K562 (cell line): ENCODE measurements around the gene NUDT5. TPM values are rescaled to one million over a fixed set of nuclear protein-coding genes. Genes with fewer than 3 reads are reported as not detected.

Source experiments
- ATAC-seq: fragments of 200-7000 bp; cut with Tn5 transposase; 3 replicates; pipeline ENCODE4 v1.9.1; 2020; ENCODE audit warnings: moderate library complexity
- BruUV-seq: library from RNA; stranded (reverse); fragments of 400-500 nt; replicated peaks from 2 replicates; lab custom pipeline; 2021; lab: Mats Ljungman, UMichigan
- CTCF ChIA-PET: fragments of 300-600 bp; formaldehyde crosslinking; extraction: SDS; loops from one replicate; lab custom pipeline; 2021; ENCODE audit warnings: low intra/inter-chr PET ratio; lab: Yijun Ruan, JAX
- POLR2A ChIA-PET: fragments of 300-600, 350-650 bp; sonication (Branson Sonifier 250); formaldehyde crosslinking; extraction: SDS; loops from one replicate; lab custom pipeline; 2021; ENCODE audit warnings: antibody characterized with exemption, inconsistent platforms; lab: Yijun Ruan, JAX
- DNase-seq, 4 experiments: peaks; one replicate each; pipeline versions ENCODE4 v3.0.0 to v3.0.0-alpha.2; 2011 to 2018; ENCODE audit warnings: low spot score in 3 of 4, mixed read lengths in 3 of 4; ENCODE audit errors: extremely low read depth in 1 of 4
- FAIRE-seq: peaks from 2 replicates; lab custom pipeline; 2011; peaks lifted over from hg19 to GRCh38; lab: Jason Lieb, UNC
- H2AFZ ChIP-seq: 2 replicates; pipeline ENCODE4 v1.6.0; 2011; ENCODE audit warnings: low read depth, low read length, control low read depth, inconsistent platforms
- H3K27ac ChIP-seq: fragments of 200-600 bp; 3 replicates; pipeline ENCODE4 v1.8.0; 2011; ENCODE audit warnings: low read depth, mild to moderate bottlenecking, control low read depth, inconsistent platforms, low read length, moderate library complexity, mixed read lengths; ENCODE audit errors: extremely low read depth
- H3K27me3 ChIP-seq, 2 experiments: fragments of 300-600 bp in 1 of 2; 2 replicates in 1 of 2; 3 replicates in 1 of 2; pipeline versions ENCODE4 v1.6.0 to v1.8.0; 2011; ENCODE audit warnings: inconsistent platforms in 2 of 2, low read length in 2 of 2, mild to moderate bottlenecking in 1 of 2, mixed read lengths in 1 of 2, moderate library complexity in 1 of 2; ENCODE audit not compliant: control insufficient read depth in 2 of 2, insufficient read depth in 2 of 2
- H3K36me3 ChIP-seq: fragments of 300-600 bp; 3 replicates; pipeline ENCODE4 v1.8.0; 2011; ENCODE audit warnings: mild to moderate bottlenecking, low read length, inconsistent platforms; ENCODE audit not compliant: control insufficient read depth, insufficient read depth
- H3K4me1 ChIP-seq, 2 experiments: fragments of 200-600 bp in 1 of 2; replicated peaks in 1 of 2; 2 replicates in 1 of 2; 3 replicates in 1 of 2; pipeline versions ENCODE4 v1.5.1 to v1.8.0; 2011; ENCODE audit warnings: inconsistent platforms in 2 of 2, low read length in 2 of 2, mild to moderate bottlenecking in 1 of 2, mixed read lengths in 1 of 2, moderate library complexity in 1 of 2; ENCODE audit not compliant: control insufficient read depth in 2 of 2, insufficient read depth in 2 of 2
- H3K4me2 ChIP-seq: 2 replicates; pipeline ENCODE4 v1.6.1; 2011; ENCODE audit warnings: low read length, control low read depth, inconsistent platforms, mixed read lengths; ENCODE audit not compliant: insufficient read depth
- H3K4me3 ChIP-seq: fragments of 200-600 bp; sonication (generic), shearing (Covaris generic); 2 replicates; pipeline ENCODE4 v1.5.1; 2016; ENCODE audit warnings: control low read depth, inconsistent platforms
- H3K79me2 ChIP-seq: fragments of 200-600 bp; 3 replicates; pipeline ENCODE4 v1.8.0; 2011; ENCODE audit warnings: low read length, inconsistent platforms; ENCODE audit not compliant: control insufficient read depth, insufficient read depth
- H3K9ac ChIP-seq, 2 experiments: 2 replicates each; pipeline versions ENCODE4 v1.6.0 to v1.6.1; 2011; ENCODE audit warnings: low read depth in 2 of 2, low read length in 2 of 2, control low read depth in 1 of 2, inconsistent platforms in 1 of 2, mild to moderate bottlenecking in 1 of 2, mixed read lengths in 1 of 2; ENCODE audit not compliant: insufficient read depth in 1 of 2
- H3K9me1 ChIP-seq: one replicate; pipeline ENCODE4 v1.6.0; 2011; ENCODE audit warnings: inconsistent platforms, mild to moderate bottlenecking, low read length, moderate library complexity; ENCODE audit not compliant: control insufficient read depth, insufficient read depth
- H3K9me3 ChIP-seq: replicated peaks from 2 replicates; pipeline ENCODE4 v1.5.1; 2011; ENCODE audit warnings: low read depth, low read length, inconsistent platforms; ENCODE audit not compliant: control insufficient read depth, insufficient read depth
- H4K20me1 ChIP-seq: replicated peaks from 2 replicates; pipeline ENCODE4 v1.6.1; 2011; ENCODE audit warnings: low read length, inconsistent platforms, mixed read lengths; ENCODE audit not compliant: control insufficient read depth, insufficient read depth
- CEBPB ChIP-seq: fragments of 450-650 bp; IDR thresholded peaks from 2 replicates; pipeline ENCODE4 v1.6.1; 2016; ENCODE audit warnings: missing genetic modification characterization, missing compliant biosample characterization
- CEBPG ChIP-seq, 3 experiments: fragments of 200-800 bp in 1 of 3; sonication (Bioruptor generic) in 1 of 3; sonication (generic) in 1 of 3; formaldehyde crosslinking in 1 of 3; IDR thresholded peaks in 2 of 3; conservative IDR thresholded peaks in 1 of 3; 2 replicates each; pipeline versions ENCODE4 v1.6.1 to v1.8.0; 2016 to 2022; ENCODE audit warnings: missing compliant biosample characterization in 2 of 3, missing genetic modification characterization in 2 of 3, mild to moderate bottlenecking in 1 of 3, missing genetic modification reagents in 1 of 3
- DLX4 ChIP-seq: fragments of 250-450 bp; sonication (Bioruptor Pico); IDR thresholded peaks from 2 replicates; pipeline ENCODE4 v1.6.1; 2021; ENCODE audit warnings: mild to moderate bottlenecking
- MEF2A ChIP-seq: IDR thresholded peaks from 2 replicates; pipeline ENCODE4 v1.6.1; 2011; ENCODE audit warnings: low read depth, mild to moderate bottlenecking, low read length, moderate library complexity; ENCODE audit not compliant: control insufficient read depth
- RBM25 ChIP-seq: fragments of 200-400 bp; formaldehyde crosslinking; IDR thresholded peaks from 2 replicates; pipeline ENCODE4 v1.6.1; 2018; ENCODE audit warnings: low read length, low read depth, moderate library complexity; ENCODE audit not compliant: severe bottlenecking
- ZNF79 ChIP-seq: fragments of 250-450 bp; sonication (Bioruptor Pico); IDR thresholded peaks from 2 replicates; pipeline ENCODE4 v1.4.0; 2020; ENCODE audit warnings: low read depth, mild to moderate bottlenecking, moderate library complexity
- WGBS: fragments of 100-300 bp; shearing (Covaris generic); methylation state at CpG from one replicate; pipeline ENCODE4 v1.1.6; 2016; ENCODE audit warnings: low coverage, mixed read lengths; ENCODE audit not compliant: insufficient coverage; ENCODE audit errors: missing lambda C conversion rate; 5-methylcytosine and 5-hydroxymethylcytosine counted together
- in situ Hi-C: fragments of 300-500 bp; cut with MboI; formaldehyde crosslinking; loops from 4 replicates; pipeline ENCODE4 v1.15.0; 2018; ENCODE audit warnings: inconsistent platforms, mixed read lengths
- intact Hi-C: fragments of 100-400 bp; cut with micrococcal nuclease; formaldehyde crosslinking; loops from 2 replicates; pipeline ENCODE4 v1.14.2; 2022
- polyA plus RNA-seq, 8 experiments: library from polyadenylated mRNA; depleted of rRNA in 4 of 8; stranded (reverse) in 5 of 8; unstranded in 3 of 8; fragments of >200 nt; fragmentation: Nextera tagmentation in 2 of 8; fragmentation: Illumina TruSeq in 1 of 8; extraction: Ambion mirVana in 2 of 8; extraction: Trizol in 1 of 8; gene quantifications; 2 replicates each; pipeline versions ENCODE4 v1.2.1 to v1.2.3, GENCODE V29; 2011 to 2014; ENCODE audit warnings: inconsistent platforms in 1 of 8, missing spikeins in 1 of 8
- total RNA-seq, 7 experiments: library from RNA; depleted of rRNA in 6 of 7; stranded (reverse); fragments of >200 nt in 6 of 7; fragmentation: Illumina TruSeq in 2 of 7; extraction: Trizol in 2 of 7; gene quantifications; 2 replicates each; pipeline versions ENCODE4 v1.2.1 to v1.2.3, GENCODE V29; 2011 to 2021; ENCODE audit warnings: low replicate concordance in 1 of 7

NUDT5 gene
- total and polyA plus RNA-seq, 9 of the 15 experiments (the other 6 are each of a cell fraction or from before 2014, with no cell fraction given), result 87.7 to 422 (median 186) TPM

DNA sequence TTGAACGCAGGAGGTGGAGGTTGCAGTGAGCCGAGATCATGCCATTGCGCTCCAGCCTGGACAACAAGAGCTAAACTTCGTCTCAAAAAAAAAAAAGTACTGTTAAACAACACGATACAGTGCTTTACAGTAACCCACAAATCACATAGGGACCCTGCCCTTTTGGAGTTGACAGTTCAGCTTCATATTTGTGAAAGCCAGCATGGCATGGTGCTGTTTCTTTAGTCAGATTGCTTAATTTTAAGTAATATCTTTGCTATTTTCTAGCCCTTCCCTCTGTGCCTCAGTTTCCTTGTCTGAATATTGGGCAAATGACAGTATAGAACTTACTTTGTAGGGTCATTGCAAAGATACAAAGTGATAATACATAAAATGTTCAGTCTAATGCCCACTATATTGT is 5.2 kb upstream of the NUDT5 start:
- no peak for DNase-seq
- Histone ChIP-seq H3K9ac (no peak overlapping the region), H3K36me3 (peaks cover 66% of the 10 kb centered on the region), H3K4me2 (no peak overlapping the region), H3K9me1 (no peaks in the 10 kb centered on the region), H3K79me2 (peaks cover 78% of the 10 kb centered on the region), H3K9me3 (no peaks in the 10 kb centered on the region), H3K4me1 (peaks cover 0 to 2% of the 10 kb centered on the region in 2 experiments; a peak in 1 of 5 replicates), H3K27me3 (no peaks in the 10 kb centered on the region), H2AFZ (no peak overlapping the region), H3K4me3 (no peak overlapping the region), H4K20me1 (no peaks in the 10 kb centered on the region), H3K27ac (no peak overlapping the region)
- FAIRE-seq, result no peak
- no peak for ATAC-seq
- in situ Hi-C loops (no loop called here), intact Hi-C loops (no loop called here)
- BruUV-seq, result no TSS peak
- CTCF ChIA-PET, result no interaction called here
- 94% methylated on average over 5 of the region's 5 CpGs for WGBS
- TF ChIP-seq ZNF79 (CRISPR knock-in tag), result no peak
- TF ChIP-seq RBM25, result peak; percentile 3
- TF ChIP-seq CEBPG (CRISPR knock-in tag; IDR thresholded peaks at IDR 0.05), result no peak
- peak in 1 of 2 experiments; percentile 76; a peak in 2 of 4 replicates for TF ChIP-seq CEBPG (tag; conservative IDR thresholded peaks at IDR 0.05 in 1 of 2, IDR thresholded peaks at IDR 0.05 in 1 of 2)
- TF ChIP-seq CEBPB, result peak; percentile 77
- POLR2A ChIA-PET, result interaction anchor here (0.7 to 1.6 kb wide), 3 partner anchors 8 to 445 kb away, joined by 3 to 7 read pairs (median 3); no protein-coding TSS in a partner anchor

GRCh38 chr10:12198156-12198555 is 2.5 kb upstream of the NUDT5 start:
- intact Hi-C loops, result loop anchor here (10.0 kb wide), 1 partner anchor 153 kb away; the partner anchor contains the start of gene UPF2
- H3K4me3 ChIP-seq, result no peak overlapping the region
- H3K27me3 ChIP-seq, result no peaks in the 10 kb centered on the region
- H3K4me1 ChIP-seq, result peaks cover 8% of the 10 kb centered on the region in 2 experiments; a peak in 3 of 5 replicates
- DNase-seq (no peak), FAIRE-seq (no peak), ATAC-seq (no peak)
- in situ Hi-C loops, result no loop called here
- POLR2A ChIA-PET, result interaction anchor here (0.6 kb wide), 1 partner anchor 147 kb away, joined by 3 read pairs; no protein-coding TSS in a partner anchor
- peaks cover 53% of the 10 kb centered on the region for H3K36me3 ChIP-seq
- BruUV-seq, result no TSS peak
- H3K79me2 ChIP-seq, result peaks cover 85% of the 10 kb centered on the region
- no peaks in the 10 kb centered on the region for H3K9me1 ChIP-seq
- no peak overlapping the region for H3K27ac ChIP-seq
- CTCF ChIA-PET, result no interaction called here
- no peak overlapping the region for H2AFZ ChIP-seq
- peak overlapping the region; percentile 30; the same call in 1 of the 2 replicates for H3K4me2 ChIP-seq
- H3K9ac ChIP-seq, result no peak overlapping the region
- 0 out of 2 replicates have a peak, but pooled peaks have one; percentile 5 for TF ChIP-seq MEF2A
- no peak for TF ChIP-seq DLX4 (CRISPR knock-in tag)
- H4K20me1 ChIP-seq, result no peaks in the 10 kb centered on the region
- WGBS, result 64% methylated on average over 2 of the region's 2 CpGs
- no peaks in the 10 kb centered on the region for H3K9me3 ChIP-seq
